ENCODE data around the gene SUPT20H. TPM values are rescaled to one million over a fixed set of nuclear protein-coding genes. Genes with fewer than 3 reads are reported as not detected.

SUPT20H gene
- total and polyA plus RNA-seq, 2 of the 4 experiments (the other 2 are of a cell fraction) = 46.6 to 55.1 TPM

GRCh38 chr13:36975172-36975571 is 84.3 kb downstream of the SUPT20H start:
- Histone ChIP-seq H3K56ac (ENCODE audit: extremely low read depth, insufficient read depth, low read length) (no peak overlapping the region), H3K4ac (ENCODE audit: low read depth, low read length) (no peak overlapping the region), H3K4me2 (ENCODE audit: low read depth, low read length) (no peak overlapping the region), H3K9ac (ENCODE audit: low read depth, low read length) (no peak overlapping the region), H4K20me1 (ENCODE audit: insufficient read depth, low read length) (no peaks in the 10 kb centered on the region), H3K4me3 (ENCODE audit: insufficient read depth, low read depth, low read length) (no peak overlapping the region), H4K91ac (ENCODE audit: insufficient read depth, low read depth, low read length) (no peak overlapping the region), H3K27ac (ENCODE audit: insufficient read depth, low read length) (no peak overlapping the region), H2BK120ac (ENCODE audit: low read depth, low read length) (no peak overlapping the region), H3K27me3 (ENCODE audit: control insufficient read depth, insufficient read depth, low read length) (no peaks in the 10 kb centered on the region), H2BK5ac (ENCODE audit: low read depth, low read length, poor library complexity, severe bottlenecking) (no peak overlapping the region), H3K36me3 (ENCODE audit: control insufficient read depth, insufficient read depth, low read length) (peaks cover 24% of the 10 kb centered on the region), H3K79me1 (ENCODE audit: low read depth in 1 of 2, low read length in 2 of 2) (peaks cover 0 to 8% of the 10 kb centered on the region in 2 experiments; a peak in 2 of 4 replicates), H2AFZ (replicated peaks; ENCODE audit: low read length, poor library complexity) (no peak overlapping the region), H3K4me1 (ENCODE audit: control insufficient read depth, insufficient read depth, low read length) (peaks cover 7% of the 10 kb centered on the region), H2AK9ac (replicated peaks; ENCODE audit: low read depth, low read length, poor library complexity) (no peak overlapping the region), H4K8ac (ENCODE audit: low read depth in 2 of 2, low read length in 2 of 2) (no peak overlapping the region), H3K14ac (replicated peaks; ENCODE audit: low read depth, low read length) (no peak overlapping the region), H3K23ac (ENCODE audit: low read depth, low read length) (no peak overlapping the region), H2AK5ac (ENCODE audit: low read depth, low read length) (no peak overlapping the region), H2BK15ac (ENCODE audit: low read depth, low read length) (no peak overlapping the region), H2BK20ac (ENCODE audit: low read depth, low read length) (no peak overlapping the region), H3K9me3 (ENCODE audit: control insufficient read depth, insufficient read depth, low read length) (peaks cover 4% of the 10 kb centered on the region; the same call in 1 of the 2 replicates), H3K18ac (ENCODE audit: low read depth, low read length) (no peak overlapping the region), H4K5ac (ENCODE audit: low read depth, low read length) (no peak overlapping the region), H3K9me1 (ENCODE audit: insufficient read depth, low read length) (0 out of 2 replicates have a peak, but pooled peaks cover 3% of the 10 kb centered on the region)
- POLR2A ChIA-PET (ENCODE audit: unreplicated experiment) = no interaction called here
- TF ChIP-seq ELK1 (IDR thresholded peaks at IDR 0.05; ENCODE audit: borderline replicate concordance, low read depth, low read length) (no peak), USF2 (IDR thresholded peaks at IDR 0.05; ENCODE audit: low read depth, low read length) (no peak), RCOR1 (IDR thresholded peaks at IDR 0.05; ENCODE audit: insufficient replicate concordance, low read length) (no peak), SMC3 (IDR thresholded peaks at IDR 0.05; ENCODE audit: low read depth, low read length) (no peak), MAZ (IDR thresholded peaks at IDR 0.05; ENCODE audit: borderline replicate concordance, low read depth, low read length) (no peak), BHLHE40 (IDR thresholded peaks at IDR 0.05; ENCODE audit: low read depth, low read length) (no peak), NFE2L2 (IDR thresholded peaks at IDR 0.05; ENCODE audit: low read depth, low read length) (no peak), POLR2A (IDR thresholded peaks at IDR 0.05; ENCODE audit: low read depth, low read length) (no peak), MXI1 (IDR thresholded peaks at IDR 0.05; ENCODE audit: borderline replicate concordance, low read depth, low read length) (no peak), CHD1 (IDR thresholded peaks at IDR 0.05; ENCODE audit: low read depth, low read length) (no peak)
- in situ Hi-C loops (cut with MboI; ENCODE audit: low sequenced_read_pairs) = loop anchor here (10.0 to 25.0 kb wide), 2 partner anchors 638 to 1000 kb away; partner anchors contain the start of gene SPART
- CTCF ChIA-PET = no interaction called here
- dilution Hi-C loops (cut with HindIII; ENCODE audit: low sequenced_read_pairs, unreplicated experiment) = loop anchor here (25.0 kb wide), 1 partner anchor 113 kb away; no protein-coding TSS in a partner anchor
- BruUV-seq (replicated peaks) = no TSS peak
- no peak for ATAC-seq (ENCODE audit: low read depth)
- no CpG with 5 or more reads among the region's 1 CpG for WGBS, 2 experiments (ENCODE audit: extremely low coverage in 2 of 2, insufficient read length in 1 of 2)
- intact Hi-C loops (cut with micrococcal nuclease) = no loop called here
- DNase-seq = no peak

All from IMR-90 (cell line).